H1 (cell line): ENCODE measurements around the gene MX1. TPM values are rescaled to one million over a fixed set of nuclear protein-coding genes. Genes with fewer than 3 reads are reported as not detected.

Experiments
- CTCF ChIA-PET: fragments of 300-600 bp; sonication (Branson Sonifier 250); formaldehyde crosslinking; loops from one replicate; lab custom pipeline; 2021; ENCODE audit not compliant: partially characterized antibody; lab: Charles Lee
- POLR2A ChIA-PET: fragments of 300-600 bp; sonication (Branson Sonifier 250); formaldehyde crosslinking; loops from one replicate; lab custom pipeline; 2021; ENCODE audit warnings: inconsistent platforms; ENCODE audit not compliant: partially characterized antibody; lab: Charles Lee
- DNase-seq, 2 experiments: peaks; one replicate each; pipeline versions ENCODE4 v3.0.0 to v3.0.0-alpha.2; 2010 to 2022; ENCODE audit warnings: low spot score in 2 of 2, low read depth in 1 of 2, mixed read lengths in 1 of 2
- FAIRE-seq: peaks from 2 replicates; lab custom pipeline; 2011; peaks lifted over from hg19 to GRCh38; lab: Jason Lieb, UNC
- H2AFZ ChIP-seq: 2 replicates; pipeline ENCODE4 v1.8.1; 2012; ENCODE audit warnings: low read length, inconsistent platforms
- H2AK5ac ChIP-seq: 2 replicates; pipeline ENCODE4 v1.6.1; 2013; ENCODE audit warnings: low read depth, low read length
- H2BK120ac ChIP-seq: replicated peaks from 2 replicates; pipeline ENCODE3; 2013; ENCODE audit warnings: low read depth, low read length, inconsistent platforms
- H2BK12ac ChIP-seq: 2 replicates; pipeline ENCODE4 v1.6.1; 2013; ENCODE audit warnings: low read depth, low read length
- H2BK15ac ChIP-seq: 2 replicates; pipeline ENCODE4 v1.6.1; 2013; ENCODE audit warnings: low read length
- H2BK20ac ChIP-seq: 2 replicates; pipeline ENCODE4 v1.6.1; 2013; ENCODE audit warnings: low read length
- H2BK5ac ChIP-seq: 2 replicates; pipeline ENCODE4 v1.6.1; 2013; ENCODE audit warnings: low read depth, low read length
- H3K14ac ChIP-seq: 2 replicates; pipeline ENCODE4 v1.6.1; 2013; ENCODE audit warnings: inconsistent platforms; ENCODE audit not compliant: insufficient read length
- H3K18ac ChIP-seq: 2 replicates; pipeline ENCODE4 v1.6.1; 2013; ENCODE audit warnings: low read length; ENCODE audit errors: extremely low read depth
- H3K23ac ChIP-seq: 2 replicates; pipeline ENCODE4 v1.6.1; 2013; ENCODE audit warnings: inconsistent platforms; ENCODE audit not compliant: insufficient read length
- H3K23me2 ChIP-seq: 2 replicates; pipeline ENCODE4 v1.6.1; 2013; ENCODE audit warnings: low read depth, low read length
- H3K27ac ChIP-seq: 2 replicates; pipeline ENCODE4 v1.6.1; 2011; ENCODE audit warnings: low read depth, low read length, inconsistent platforms
- H3K27me3 ChIP-seq, 4 experiments: replicated peaks in 1 of 4; 1 replicate in 1 of 4; 2 replicates in 3 of 4; pipeline versions ENCODE4 v1.6.1 to v1.8.1; 2011 to 2013; ENCODE audit warnings: low read length in 3 of 4, mild to moderate bottlenecking in 3 of 4, inconsistent platforms in 2 of 4, mixed read lengths in 2 of 4, moderate library complexity in 1 of 4; ENCODE audit not compliant: control insufficient read depth in 3 of 4, insufficient read depth in 3 of 4; ENCODE audit errors: extremely low read depth in 1 of 4
- H3K36me3 ChIP-seq, 4 experiments: 2 replicates each; pipeline versions ENCODE4 v1.6.1 to v1.8.1; 2011 to 2013; ENCODE audit warnings: mild to moderate bottlenecking in 4 of 4, low read length in 3 of 4, moderate library complexity in 2 of 4, control low read depth in 1 of 4, inconsistent platforms in 1 of 4; ENCODE audit not compliant: insufficient read depth in 4 of 4, control insufficient read depth in 2 of 4
- H3K4ac ChIP-seq: replicated peaks from 2 replicates; pipeline ENCODE3; 2013; ENCODE audit warnings: low read length, low read depth, mixed read lengths, inconsistent platforms; ENCODE audit not compliant: insufficient read length
- H3K4me1 ChIP-seq, 4 experiments: replicated peaks in 1 of 4; 1 replicate in 1 of 4; 2 replicates in 3 of 4; pipeline versions ENCODE4 v1.6.1 to v1.8.1; 2011 to 2013; ENCODE audit warnings: low read length in 3 of 4, inconsistent platforms in 2 of 4, mixed read lengths in 1 of 4; ENCODE audit not compliant: insufficient read depth in 4 of 4, control insufficient read depth in 3 of 4
- H3K4me2 ChIP-seq, 2 experiments: 2 replicates each; pipeline versions ENCODE4 v1.6.1 to v1.8.1; 2011 to 2013; ENCODE audit warnings: low read depth in 2 of 2, low read length in 2 of 2, control low read depth in 1 of 2, inconsistent platforms in 1 of 2, mild to moderate bottlenecking in 1 of 2; ENCODE audit not compliant: insufficient read depth in 1 of 2
- H3K4me3 ChIP-seq, 4 experiments: fragments of 200-600, 300-600 bp in 1 of 4; sonication (generic), shearing (Covaris generic), sonication (Bioruptor Twin) in 1 of 4; 2 replicates each; pipeline versions ENCODE4 v1.5.1 to v1.8.1; 2011 to 2016; ENCODE audit warnings: low read length in 4 of 4, low read depth in 3 of 4, control low read depth in 2 of 4, inconsistent platforms in 2 of 4, mild to moderate bottlenecking in 2 of 4, mixed read lengths in 1 of 4, moderate library complexity in 1 of 4; ENCODE audit not compliant: insufficient read depth in 2 of 4; ENCODE audit errors: extremely low read depth in 1 of 4
- H3K56ac ChIP-seq: replicated peaks from 2 replicates; pipeline ENCODE3; 2013; ENCODE audit warnings: low read depth, mild to moderate bottlenecking, mixed read lengths, low read length, inconsistent platforms; ENCODE audit not compliant: insufficient read length
- H3K79me1 ChIP-seq: 2 replicates; pipeline ENCODE4 v1.6.1; 2013; ENCODE audit warnings: low read depth, low read length, control low read depth
- H3K79me2 ChIP-seq, 2 experiments: 2 replicates each; pipeline versions ENCODE4 v1.6.1 to v1.8.1; 2012 to 2013; ENCODE audit warnings: low read length in 2 of 2, mild to moderate bottlenecking in 2 of 2, inconsistent platforms in 1 of 2; ENCODE audit not compliant: insufficient read depth in 2 of 2, control insufficient read depth in 1 of 2
- H3K9ac ChIP-seq, 4 experiments: replicated peaks in 1 of 4; 1 replicate in 1 of 4; 2 replicates in 3 of 4; pipeline versions ENCODE4 v1.6.1 to v1.8.1; 2011 to 2013; ENCODE audit warnings: low read depth in 3 of 4, low read length in 3 of 4, control low read depth in 2 of 4, mild to moderate bottlenecking in 2 of 4, moderate library complexity in 2 of 4, inconsistent platforms in 1 of 4; ENCODE audit errors: extremely low read depth in 1 of 4
- H3K9me3 ChIP-seq, 2 experiments: 2 replicates each; pipeline versions ENCODE4 v1.6.1 to v1.8.1; 2012 to 2013; ENCODE audit warnings: mild to moderate bottlenecking in 2 of 2, moderate library complexity in 2 of 2, control low read depth in 1 of 2, inconsistent platforms in 1 of 2, low read depth in 1 of 2, low read length in 1 of 2, mixed read lengths in 1 of 2; ENCODE audit not compliant: insufficient read depth in 2 of 2
- H4K20me1 ChIP-seq, 2 experiments: replicated peaks in 1 of 2; 2 replicates each; pipeline versions ENCODE3 to v1.8.1; 2011 to 2013; ENCODE audit warnings: inconsistent platforms in 2 of 2, low read length in 2 of 2, mild to moderate bottlenecking in 1 of 2; ENCODE audit not compliant: insufficient read depth in 2 of 2, control insufficient read depth in 1 of 2
- H4K5ac ChIP-seq: 2 replicates; pipeline ENCODE4 v1.6.1; 2013; ENCODE audit warnings: low read length, low read depth, mixed read lengths, inconsistent platforms; ENCODE audit not compliant: insufficient read length
- H4K8ac ChIP-seq: 2 replicates; pipeline ENCODE4 v1.8.0; 2013; ENCODE audit warnings: mild to moderate bottlenecking, moderate library complexity, low read length, inconsistent platforms; ENCODE audit not compliant: insufficient read depth; ENCODE audit errors: extremely low read depth
- H4K91ac ChIP-seq: replicated peaks from 2 replicates; pipeline ENCODE3; 2013; ENCODE audit warnings: low read length, mixed read lengths, inconsistent platforms; ENCODE audit not compliant: insufficient read length
- ASH2L ChIP-seq: fragments of 200-600, 300-600 bp; sonication (generic); IDR thresholded peaks from one replicate; pipeline ENCODE4 v1.7.1; 2017; ENCODE audit warnings: low read length
- CHD2 ChIP-seq: IDR thresholded peaks from 2 replicates; pipeline ENCODE4 v1.6.1; 2012; ENCODE audit warnings: low read length, improper control_type of control experiment
- EZH2 ChIP-seq: fragments of 200-600 bp; sonication (generic); IDR thresholded peaks from 2 replicates; pipeline ENCODE4 v1.7.1; 2012; ENCODE audit warnings: low read depth, mild to moderate bottlenecking, moderate library complexity, low read length, inconsistent platforms; ENCODE audit not compliant: severe bottlenecking
- NRF1 ChIP-seq: IDR thresholded peaks from 2 replicates; pipeline ENCODE4 v1.6.1; 2011; ENCODE audit warnings: mild to moderate bottlenecking, low read depth, low read length, improper control_type of control experiment
- POLR2AphosphoS5 ChIP-seq: IDR thresholded peaks from 2 replicates; pipeline ENCODE4 v1.6.1; 2011; ENCODE audit warnings: low read depth, low read length
- POU5F1 ChIP-seq: IDR thresholded peaks from 2 replicates; pipeline ENCODE4 v1.6.1; 2011; ENCODE audit warnings: low read depth, mild to moderate bottlenecking, low read length, moderate library complexity
- TCF12 ChIP-seq: IDR thresholded peaks from 2 replicates; pipeline ENCODE4 v1.6.1; 2011; ENCODE audit warnings: low read depth, mild to moderate bottlenecking, low read length
- ZNF274 ChIP-seq: IDR thresholded peaks from 2 replicates; pipeline ENCODE4 v1.7.0; 2012; ENCODE audit warnings: low read length, borderline replicate concordance; ENCODE audit errors: extremely low read depth
- WGBS, 2 experiments: shearing (Covaris generic) in 1 of 2; methylation state at CpG; one replicate each; pipeline versions ENCODE4 v1.1.6 to v1.1.7; 2013 to 2015; ENCODE audit warnings: low lambda C conversion rate in 2 of 2, mixed read lengths in 2 of 2, inconsistent platforms in 1 of 2, low coverage in 1 of 2, missing lambda C conversion rate in 1 of 2; ENCODE audit not compliant: insufficient replicate concordance in 2 of 2, insufficient coverage in 1 of 2, insufficient read length in 1 of 2; ENCODE audit errors: extremely low coverage in 1 of 2, missing lambda C conversion rate in 1 of 2; 5-methylcytosine and 5-hydroxymethylcytosine counted together
- polyA plus RNA-seq, 7 experiments: library from polyadenylated mRNA; depleted of rRNA in 3 of 7; stranded (reverse) in 5 of 7; unstranded in 2 of 7; fragments of >200 nt in 5 of 7; fragments of 200-250 nt in 2 of 7; gene quantifications; 1 replicate in 5 of 7; 2 replicates in 1 of 7; 4 replicates in 1 of 7; pipeline versions ENCODE4 v1.2.1 to v1.2.3, GENCODE V29; 2011 to 2013; ENCODE audit warnings: missing spikeins in 2 of 7, mixed read lengths in 2 of 7
- total RNA-seq: library from RNA; stranded (reverse); fragmentation: NEBNext Ultra II Directional; extraction: Animal tissue kit (Norgen Biotek cat#: 25700); gene quantifications from 2 replicates; pipeline ENCODE4 v1.2.1, GENCODE V29; 2021
- TF ChIP-seq, protein P1 (sequence below): IDR thresholded peaks from 2 replicates; pipeline ENCODE4 v1.6.1; 2012; ENCODE audit warnings: low read length, inconsistent platforms

Gene MX1
- total and polyA plus RNA-seq, 2 of the 8 experiments (the other 6 are each of a cell fraction or from before 2014, with no cell fraction given): 3.8 to 5.7 TPM

DNA sequence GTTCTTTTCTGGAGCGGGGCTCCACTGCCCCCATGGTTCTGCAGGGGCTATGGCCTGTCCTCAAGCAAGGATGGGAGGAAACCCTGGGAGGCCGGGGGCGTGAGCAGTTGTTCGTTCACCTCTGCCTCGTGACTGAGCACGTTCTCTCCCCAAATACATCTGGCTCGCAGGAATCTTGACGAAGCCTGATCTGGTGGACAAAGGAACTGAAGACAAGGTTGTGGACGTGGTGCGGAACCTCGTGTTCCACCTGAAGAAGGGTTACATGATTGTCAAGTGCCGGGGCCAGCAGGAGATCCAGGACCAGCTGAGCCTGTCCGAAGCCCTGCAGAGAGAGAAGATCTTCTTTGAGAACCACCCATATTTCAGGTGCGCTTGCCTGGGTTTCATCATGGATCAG is 15.5 kb downstream of the MX1 start:
- H3K4me3 ChIP-seq: no peak overlapping the region
- POLR2A ChIA-PET: no interaction called here
- no peaks in the 10 kb centered on the region for H3K36me3 ChIP-seq
- no peaks in the 10 kb centered on the region for H3K9me3 ChIP-seq
- no peak overlapping the region for H3K14ac ChIP-seq
- WGBS, 2 experiments: 99% methylated on average over 14 of the region's 14 CpGs; no CpG with 5 or more reads in 1 of the 2 experiments
- no peaks in the 10 kb centered on the region for H3K27me3 ChIP-seq
- no peak for FAIRE-seq
- no peak overlapping the region for H3K4ac ChIP-seq
- no peak overlapping the region for H3K9ac ChIP-seq
- H2BK20ac ChIP-seq: no peak overlapping the region
- H4K20me1 ChIP-seq: no peaks in the 10 kb centered on the region
- H3K18ac ChIP-seq: no peak overlapping the region
- no peak overlapping the region for H2BK15ac ChIP-seq
- H4K5ac ChIP-seq: no peak overlapping the region
- H2AK5ac ChIP-seq: no peak overlapping the region
- H3K56ac ChIP-seq: no peak overlapping the region
- H2BK120ac ChIP-seq: no peak overlapping the region
- TF ChIP-seq ZNF274 (no peak), EZH2 (no peak), CHD2 (no peak), TCF12 (no peak), POU5F1 (no peak), NRF1 (no peak), ASH2L (no peak), POLR2AphosphoS5 (no peak)
- TF ChIP-seq, protein P1, sequence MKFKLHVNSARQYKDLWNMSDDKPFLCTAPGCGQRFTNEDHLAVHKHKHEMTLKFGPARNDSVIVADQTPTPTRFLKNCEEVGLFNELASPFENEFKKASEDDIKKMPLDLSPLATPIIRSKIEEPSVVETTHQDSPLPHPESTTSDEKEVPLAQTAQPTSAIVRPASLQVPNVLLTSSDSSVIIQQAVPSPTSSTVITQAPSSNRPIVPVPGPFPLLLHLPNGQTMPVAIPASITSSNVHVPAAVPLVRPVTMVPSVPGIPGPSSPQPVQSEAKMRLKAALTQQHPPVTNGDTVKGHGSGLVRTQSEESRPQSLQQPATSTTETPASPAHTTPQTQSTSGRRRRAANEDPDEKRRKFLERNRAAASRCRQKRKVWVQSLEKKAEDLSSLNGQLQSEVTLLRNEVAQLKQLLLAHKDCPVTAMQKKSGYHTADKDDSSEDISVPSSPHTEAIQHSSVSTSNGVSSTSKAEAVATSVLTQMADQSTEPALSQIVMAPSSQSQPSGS: no peak
- H2BK5ac ChIP-seq: no peak overlapping the region
- H2AFZ ChIP-seq: no peak overlapping the region
- no peak overlapping the region for H3K27ac ChIP-seq
- H3K23me2 ChIP-seq: no peaks in the 10 kb centered on the region
- H3K23ac ChIP-seq: no peak overlapping the region
- no peak overlapping the region for H4K8ac ChIP-seq
- no peaks in the 10 kb centered on the region for H3K79me1 ChIP-seq
- H3K4me2 ChIP-seq: no peak overlapping the region
- H3K79me2 ChIP-seq: no peaks in the 10 kb centered on the region
- no peak overlapping the region for H4K91ac ChIP-seq
- no peak for DNase-seq
- no peaks in the 10 kb centered on the region; a peak in 1 of 7 replicates for H3K4me1 ChIP-seq
- H2BK12ac ChIP-seq: no peak overlapping the region
- CTCF ChIA-PET: interaction anchor here (1.2 to 1.4 kb wide), 3 partner anchors 10 to 157 kb away, joined by 3 read pairs; no protein-coding TSS in a partner anchor
